MV-4-11 (cell line): ENCODE data around the gene FBXO3.
"Not testable (repeated sequence)": the region's sequence is repeated elsewhere in the genome, so short reads cannot be mapped to it uniquely, and the experiment has no call there.

Source experiments
- DNase-seq: peaks from one replicate; lab custom pipeline; 2025; lab: John Stamatoyannopoulos, UW

The FBXO3 gene

GRCh38 chr11:33772300-33772699 is 2.0 kb downstream of the FBXO3 start:
- peak; percentile 59 for DNase-seq

DNA sequence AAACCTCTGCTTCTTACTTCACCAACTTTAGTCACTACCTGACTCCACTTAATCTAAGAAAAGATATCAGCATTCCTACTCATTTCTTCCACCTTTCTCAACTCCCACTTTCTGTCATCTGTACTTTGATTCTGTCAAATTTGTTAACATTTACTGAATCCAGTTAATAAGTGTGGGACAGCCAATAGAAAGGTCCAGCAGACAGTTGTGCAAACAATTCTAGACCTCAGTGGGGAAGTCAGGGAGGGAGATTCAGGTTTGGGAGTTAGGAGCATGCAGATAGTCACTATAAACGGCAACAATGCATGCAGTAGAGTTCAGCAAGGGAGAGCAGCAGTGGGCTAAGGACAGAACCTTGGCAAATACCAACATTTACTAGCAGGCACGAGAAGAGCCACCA is 4.1 kb downstream of the FBXO3 start:
- no peak for DNase-seq

DNA sequence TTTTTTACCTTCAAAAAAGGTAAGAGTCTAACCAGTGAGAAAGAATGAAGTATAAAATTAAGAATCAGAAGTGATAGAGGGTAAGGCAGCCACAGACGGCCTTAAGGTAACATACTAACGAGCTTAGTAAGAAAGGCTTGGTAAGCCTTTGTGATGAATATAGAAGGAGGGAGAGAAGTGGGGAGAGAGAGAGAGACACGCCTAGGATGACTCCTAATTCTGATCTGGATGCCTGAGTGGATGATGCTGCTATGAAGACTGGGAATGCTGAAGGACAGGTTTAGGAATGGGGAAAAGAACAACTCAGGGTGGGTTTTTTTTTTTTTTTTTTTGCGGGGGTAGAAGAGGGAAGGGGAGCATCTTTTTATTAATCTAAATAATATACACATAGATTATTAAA is 4.8 kb downstream of the FBXO3 start:
- DNase-seq, result no peak

GRCh38 chr11:33767624-33768023 is 6.7 kb downstream of the FBXO3 start:
- DNase-seq, result no peak

DNA sequence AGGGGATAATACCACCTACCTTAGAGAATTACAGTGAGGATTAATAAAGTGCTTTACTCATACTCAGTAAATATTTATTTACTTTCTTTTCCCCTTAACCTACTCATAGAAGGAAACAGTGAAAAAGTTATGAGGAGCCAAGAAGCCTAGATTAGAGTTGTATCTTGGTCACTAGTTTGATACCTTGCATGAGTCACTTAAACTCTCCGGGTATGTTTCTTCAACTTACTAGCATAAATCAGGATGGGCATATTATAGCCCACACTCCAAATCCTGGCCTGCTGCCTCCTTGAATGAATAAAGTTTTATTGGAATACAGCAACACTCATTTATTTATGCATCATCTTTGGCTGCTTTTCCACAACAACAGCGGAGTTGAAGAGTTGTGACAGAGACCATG is 8.2 kb downstream of the FBXO3 start:
- DNase-seq, result no peak

- DNase-seq, result no peak
These were observed 12.8 kb downstream of the FBXO3 start for GRCh38 chr11:33761471-33761870.

- DNase-seq, result no peak
These were observed 20.9 kb downstream of the FBXO3 start for GRCh38 chr11:33753304-33753967.

DNA sequence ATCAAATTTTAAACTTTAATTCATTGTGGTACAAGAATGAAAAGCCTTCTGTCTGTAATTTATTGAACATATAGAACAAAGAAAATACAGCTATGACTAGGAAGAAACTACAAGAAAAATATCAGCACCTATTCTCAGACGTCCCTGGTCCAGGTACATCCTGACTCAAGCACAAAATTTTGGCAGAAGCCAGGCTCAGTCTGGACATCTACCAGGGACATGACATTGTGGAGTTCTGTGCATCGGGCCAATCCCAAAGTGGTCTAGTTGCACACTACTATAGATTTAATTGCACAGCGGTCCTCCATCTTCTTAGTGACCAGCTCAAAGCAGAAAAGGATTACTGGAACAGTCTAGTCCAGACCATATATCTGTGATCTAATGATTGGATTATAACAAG is 22.4 kb downstream of the FBXO3 start:
- DNase-seq, result no peak

DNA sequence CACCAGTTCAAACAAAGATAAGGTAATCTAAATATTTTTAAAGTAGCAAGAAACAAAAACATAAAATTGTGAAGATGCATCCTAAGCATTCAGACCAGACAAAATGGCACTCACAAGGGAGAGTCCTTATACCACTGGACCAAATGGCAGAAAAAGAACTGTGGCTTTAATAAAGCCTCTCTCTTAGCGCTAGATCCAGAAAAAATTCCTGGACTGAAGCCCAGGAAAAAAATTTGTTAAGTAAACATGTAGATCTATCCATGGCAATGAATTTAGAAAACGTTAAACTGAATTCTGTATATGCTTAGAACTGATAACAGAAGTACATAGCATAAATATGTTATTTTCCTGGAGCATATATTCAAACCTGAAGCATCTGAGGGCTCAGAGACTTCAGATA is 26.3 kb downstream of the FBXO3 start:
- no peak for DNase-seq

GRCh38 chr11:33743291-33743690 is 31.0 kb downstream of the FBXO3 start:
- no peak for DNase-seq

- DNase-seq, result peak; percentile 9
These were observed 32.0 kb downstream of the FBXO3 start for GRCh38 chr11:33742249-33742851.

- no peak for DNase-seq
These were observed 32.5 kb downstream of the FBXO3 start for GRCh38 chr11:33741806-33742205.

GRCh38 chr11:33737362-33737821 is 36.9 kb downstream of the FBXO3 start:
- no peak for DNase-seq

GRCh38 chr11:33736148-33736812 is 38.0 kb downstream of the FBXO3 start, which contains the start of gene CD59:
CD59 (minus strand) TSS chr11:33736423; CDS start chr11:33722445, 13,978 bp downstream.
- peak; percentile 4 for DNase-seq

- peak; percentile 29 for DNase-seq
These were observed 38.8 kb downstream of the FBXO3 start for GRCh38 chr11:33735271-33736147.

DNA sequence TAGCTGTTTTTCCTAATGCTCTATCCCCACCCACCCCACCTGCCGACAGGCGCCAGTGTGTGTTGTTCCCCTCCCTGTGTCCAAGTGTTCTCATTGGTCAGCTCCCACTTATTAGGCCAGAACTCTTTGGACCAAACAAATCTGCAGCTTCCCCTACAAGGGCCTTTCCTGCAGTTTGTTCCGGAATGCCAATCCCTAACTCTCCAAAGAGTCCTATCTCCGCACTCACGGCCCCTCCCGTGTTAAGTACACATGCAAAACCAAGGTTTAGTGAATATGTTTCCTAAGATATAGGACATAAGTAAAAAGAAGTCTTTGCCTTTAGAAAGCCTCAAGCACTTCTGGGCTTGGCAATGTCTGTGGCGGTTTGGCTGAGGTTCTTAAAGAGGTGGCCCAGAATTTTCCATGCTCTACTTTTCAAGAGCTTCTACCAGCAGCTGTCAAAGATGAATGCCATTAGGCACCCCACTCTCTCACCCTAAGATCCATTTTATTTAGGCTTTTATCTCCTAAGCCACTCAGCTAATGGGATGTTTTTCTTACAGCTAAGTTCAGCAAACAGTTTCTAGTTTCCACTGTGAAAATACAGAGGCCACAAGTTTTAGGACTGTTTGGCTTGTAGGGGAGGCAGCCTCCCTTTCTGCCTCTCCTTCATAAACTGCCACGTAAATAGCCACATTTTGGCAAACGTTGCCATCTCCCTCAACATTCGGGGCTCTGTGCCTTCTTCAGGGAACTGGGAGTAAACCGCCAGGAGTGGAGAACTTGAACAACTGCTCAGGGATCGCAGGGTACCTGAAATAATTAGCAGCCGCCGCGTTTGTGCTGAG is 39.7 kb downstream of the FBXO3 start:
- no peak for DNase-seq

GRCh38 chr11:33733980-33734379 is 40.3 kb downstream of the FBXO3 start:
- DNase-seq, result no peak

DNA sequence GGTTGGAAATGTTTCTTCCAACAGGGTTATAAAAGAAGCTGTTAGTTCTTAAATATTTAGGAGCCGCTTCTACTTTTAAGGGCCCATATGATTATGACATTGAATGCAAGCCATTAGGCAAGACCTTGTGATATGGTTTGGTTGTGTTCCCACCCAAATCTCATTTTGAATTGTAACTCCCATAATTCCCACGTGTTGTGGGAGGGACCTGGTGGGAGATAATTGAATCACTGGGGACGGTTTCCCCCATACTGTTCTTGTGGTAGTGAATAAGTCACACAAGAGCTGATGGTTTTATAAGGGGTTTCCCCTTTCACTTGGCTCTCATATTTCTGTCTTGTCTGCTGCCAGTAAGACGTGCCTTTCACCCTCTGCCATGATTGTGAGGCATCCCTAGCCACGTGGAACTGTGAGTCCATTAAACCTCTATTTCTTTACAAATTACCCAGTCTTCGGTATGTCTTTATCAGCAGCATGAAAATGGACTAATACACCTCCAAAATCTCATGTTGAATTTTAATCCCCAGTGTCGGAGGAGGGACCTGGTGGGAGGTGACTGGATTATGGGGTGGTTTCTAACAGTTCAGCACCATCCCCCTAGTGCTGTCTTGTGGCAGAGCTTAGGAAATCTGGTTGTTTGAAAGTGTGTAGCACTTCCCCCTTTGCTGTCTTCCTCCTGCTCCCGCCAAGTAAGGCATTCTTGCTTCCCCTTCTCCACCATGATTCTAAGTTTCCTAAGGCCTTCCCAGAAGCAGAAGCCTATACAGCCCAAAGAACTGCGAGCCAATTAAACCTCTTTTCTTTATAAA is 42.4 kb downstream of the FBXO3 start:
- DNase-seq, result peak; percentile 87

DNA sequence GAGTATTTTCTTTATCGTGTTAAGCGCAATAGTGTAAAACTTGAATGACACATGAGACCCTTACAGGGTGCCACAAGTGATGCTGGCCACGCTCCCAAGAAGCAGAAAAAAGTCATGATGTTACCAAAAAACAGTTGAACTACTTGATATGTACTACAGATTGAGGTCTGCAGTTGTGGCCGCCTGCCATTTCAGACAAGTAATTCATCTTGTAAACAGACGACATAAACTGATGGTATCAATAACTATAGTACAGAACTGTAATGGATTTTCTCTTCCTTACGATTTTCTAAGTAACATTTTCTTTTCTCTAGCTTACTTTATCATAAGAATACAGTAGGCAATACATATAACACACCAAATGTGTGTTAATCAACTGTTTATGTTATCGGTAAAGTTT is 43.6 kb downstream of the FBXO3 start:
- DNase-seq, result no peak

- DNase-seq, result not testable (repeated sequence)
These were observed 45.2 kb downstream of the FBXO3 start for GRCh38 chr11:33729072-33729664.
